ENCODE data around the gene COA3. TPM values are rescaled to one million over a fixed set of nuclear protein-coding genes. Genes with fewer than 3 reads are reported as not detected.
A peak's percentile ranks its signal among the peaks of the same experiment; 100 is the strongest.

COA3 gene
- total and polyA plus RNA-seq, 2 donors (not counting 1 experiment from before 2014, with no cell fraction given): 18.5 to 32.1 TPM

DNA sequence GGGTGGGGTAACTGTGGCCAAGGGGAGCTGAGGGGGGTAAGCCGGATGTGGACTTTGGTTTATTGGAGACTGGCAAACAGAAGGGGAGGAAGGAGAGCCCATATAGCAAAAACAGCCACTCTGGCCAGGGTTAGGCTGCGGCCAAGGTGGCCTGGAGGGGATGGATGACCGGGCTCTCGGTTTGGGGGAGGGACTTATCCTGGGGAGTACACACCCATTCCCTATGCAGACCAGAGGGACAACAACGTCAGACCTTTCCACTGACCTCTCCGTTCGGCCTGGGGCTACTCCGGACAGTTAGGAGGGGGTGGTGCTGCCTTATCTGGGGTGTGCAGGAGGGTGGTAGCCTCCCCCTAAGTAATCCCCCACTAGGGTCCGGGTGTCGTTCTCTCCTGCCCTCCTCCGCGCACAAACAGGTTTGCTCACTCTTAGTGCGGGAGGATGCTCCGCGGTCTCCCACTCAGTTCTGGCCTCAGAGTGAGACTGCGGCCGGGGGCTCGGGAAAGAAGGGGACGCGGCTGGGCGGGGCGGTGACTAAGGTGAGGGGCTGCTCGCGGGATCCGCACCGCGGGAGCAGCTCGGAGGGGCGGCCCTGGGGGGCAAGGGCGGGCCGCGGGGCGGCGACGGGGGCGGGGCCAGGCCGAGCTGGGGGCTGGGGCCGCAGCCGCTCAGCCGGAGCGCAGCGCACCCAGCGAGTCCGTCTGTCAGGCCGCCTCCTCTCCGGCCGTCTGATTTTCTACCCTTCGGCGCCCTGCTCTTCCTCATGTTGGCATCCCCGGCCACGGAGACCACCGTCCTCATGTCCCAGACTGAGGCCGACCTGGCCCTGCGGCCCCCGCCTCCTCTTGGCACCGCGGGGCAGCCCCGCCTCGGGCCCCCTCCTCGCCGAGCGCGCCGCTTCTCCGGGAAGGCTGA lies 18.3 kb downstream of the COA3 start, which contains the start of gene WNK4:
TSS of gene WNK4 (plus strand) at position 675 of the 915 bp plus-strand sequence. CDS start at position 764, 89 bp downstream.
- no peaks in the 10 kb centered on the region for H4K20me1 ChIP-seq (ENCODE audit: control insufficient read depth, insufficient read depth, low read length, poor library complexity, severe bottlenecking)
- intact Hi-C loops (cut with micrococcal nuclease): no loop called here
- H3K4me3 ChIP-seq (ENCODE audit: control extremely low read depth in 1 of 5, extremely low read depth in 1 of 5, insufficient read depth in 1 of 5, low read depth in 2 of 5, low read length in 4 of 5): no peak within 1 kb of the TSS
- no peak within 1 kb of the TSS for H3K27ac ChIP-seq (ENCODE audit: low read length in 2 of 2)
- ChIA-PET POLR2A (no interaction called here), CTCF (no interaction called here)
- Mint-ChIP-seq H3K27ac (no peak within 1 kb of the TSS), H3K4me3 (peak within 1 kb of the TSS; percentile 57), H3K4me1 (peaks cover 34% of the 10 kb centered on the region), H3K9me3 (ENCODE audit: insufficient read depth) (no peaks in the 10 kb centered on the region), H3K27me3 (peaks cover 42% of the 10 kb centered on the region)
- no peak within 1 kb of the TSS for H2AFZ ChIP-seq (ENCODE audit: insufficient read depth, low read depth, low read length, poor library complexity, severe bottlenecking)
- no peak for TF ChIP-seq EZH2 (IDR thresholded peaks at IDR 0.05; ENCODE audit: borderline replicate concordance, insufficient read depth, low read depth, low read length, poor library complexity, severe bottlenecking)
- TF ChIP-seq, protein P1, sequence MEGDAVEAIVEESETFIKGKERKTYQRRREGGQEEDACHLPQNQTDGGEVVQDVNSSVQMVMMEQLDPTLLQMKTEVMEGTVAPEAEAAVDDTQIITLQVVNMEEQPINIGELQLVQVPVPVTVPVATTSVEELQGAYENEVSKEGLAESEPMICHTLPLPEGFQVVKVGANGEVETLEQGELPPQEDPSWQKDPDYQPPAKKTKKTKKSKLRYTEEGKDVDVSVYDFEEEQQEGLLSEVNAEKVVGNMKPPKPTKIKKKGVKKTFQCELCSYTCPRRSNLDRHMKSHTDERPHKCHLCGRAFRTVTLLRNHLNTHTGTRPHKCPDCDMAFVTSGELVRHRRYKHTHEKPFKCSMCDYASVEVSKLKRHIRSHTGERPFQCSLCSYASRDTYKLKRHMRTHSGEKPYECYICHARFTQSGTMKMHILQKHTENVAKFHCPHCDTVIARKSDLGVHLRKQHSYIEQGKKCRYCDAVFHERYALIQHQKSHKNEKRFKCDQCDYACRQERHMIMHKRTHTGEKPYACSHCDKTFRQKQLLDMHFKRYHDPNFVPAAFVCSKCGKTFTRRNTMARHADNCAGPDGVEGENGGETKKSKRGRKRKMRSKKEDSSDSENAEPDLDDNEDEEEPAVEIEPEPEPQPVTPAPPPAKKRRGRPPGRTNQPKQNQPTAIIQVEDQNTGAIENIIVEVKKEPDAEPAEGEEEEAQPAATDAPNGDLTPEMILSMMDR (IDR thresholded peaks at IDR 0.05): no peak
- peaks cover 0 to 21% (median 0%) of the 10 kb centered on the region in 3 donors for H3K9me3 ChIP-seq (ENCODE audit: control extremely low read depth in 1 of 3, control insufficient read depth in 2 of 3, insufficient read depth in 1 of 3, low read length in 2 of 3)
- 10% methylated on average over 56 of the region's 65 CpGs for WGBS (ENCODE audit: insufficient coverage)
- DNase-seq: no peak
- H3K79me2 ChIP-seq (ENCODE audit: control insufficient read depth, insufficient read depth, low read length): no peaks in the 10 kb centered on the region
- H3K36me3 ChIP-seq (replicated peaks in 1 of 2; ENCODE audit: control extremely low read depth in 1 of 2, control insufficient read depth in 1 of 2, extremely low read depth in 1 of 2, insufficient read depth in 2 of 2, low read length in 1 of 2): peaks cover 2 to 43% of the 10 kb centered on the region in 2 experiments
- H3K9ac ChIP-seq (ENCODE audit: low read length): no peak within 1 kb of the TSS
- peak; percentile 24 for ATAC-seq (ENCODE audit: low read depth)
- peaks cover 0 to 49% (median 29%) of the 10 kb centered on the region in 4 experiments for H3K27me3 ChIP-seq (replicated peaks in 1 of 4; ENCODE audit: control extremely low read depth in 1 of 4, control insufficient read depth in 3 of 4, insufficient read depth in 4 of 4, low read length in 3 of 4)
- H3K4me1 ChIP-seq (ENCODE audit: control insufficient read depth in 2 of 2, insufficient read depth in 2 of 2, low read length in 2 of 2): peaks cover 26 to 30% of the 10 kb centered on the region in 2 donors
- peak within 1 kb of the TSS; percentile 58 for H3K4me2 ChIP-seq (replicated peaks; ENCODE audit: low read depth, low read length, poor library complexity, severe bottlenecking)
